Astrocyte (in vitro differentiated cells and primary cell): ENCODE data around the gene ANTXR2. TPM values are rescaled to one million over a fixed set of nuclear protein-coding genes. Genes with fewer than 3 reads are reported as not detected.

Experiments used
- DNase-seq: peaks from one replicate; pipeline ENCODE4 v3.0.0-alpha.2; 2010; ENCODE audit warnings: low read depth
- FAIRE-seq: peaks from 2 replicates; lab custom pipeline; 2011; peaks lifted over from hg19 to GRCh38; lab: Jason Lieb, UNC
- H2AFZ ChIP-seq: 2 replicates; pipeline ENCODE4 v1.6.0; 2012; ENCODE audit warnings: low read depth, low read length, inconsistent platforms
- H3K27ac ChIP-seq: 2 replicates; pipeline ENCODE4 v1.5.1; 2011; ENCODE audit warnings: low read depth, low read length, inconsistent platforms
- H3K27me3 ChIP-seq: 2 replicates; pipeline ENCODE4 v1.6.0; 2011; ENCODE audit warnings: low read length, inconsistent platforms; ENCODE audit not compliant: insufficient read depth
- H3K36me3 ChIP-seq: 2 replicates; pipeline ENCODE4 v1.5.1; 2011; ENCODE audit warnings: low read length, inconsistent platforms; ENCODE audit not compliant: insufficient read depth
- H3K4me1 ChIP-seq: 2 replicates; pipeline ENCODE4 v1.5.1; 2011; ENCODE audit warnings: low read length, inconsistent platforms; ENCODE audit not compliant: insufficient read depth
- H3K4me2 ChIP-seq: 2 replicates; pipeline ENCODE4 v1.6.0; 2012; ENCODE audit warnings: low read length, inconsistent platforms
- H3K4me3 ChIP-seq: 2 replicates; pipeline ENCODE4 v1.5.1; 2011; ENCODE audit warnings: low read depth, mild to moderate bottlenecking, low read length, inconsistent platforms; ENCODE audit not compliant: insufficient read depth
- H3K79me2 ChIP-seq: 2 replicates; pipeline ENCODE4 v1.6.0; 2012; ENCODE audit warnings: mild to moderate bottlenecking, low read length, inconsistent platforms; ENCODE audit not compliant: insufficient read depth
- H3K9ac ChIP-seq: 2 replicates; pipeline ENCODE4 v1.6.0; 2012; ENCODE audit warnings: mild to moderate bottlenecking, low read length, inconsistent platforms
- H3K9me3 ChIP-seq: 2 replicates; pipeline ENCODE4 v1.5.1; 2012; ENCODE audit warnings: low read depth, mild to moderate bottlenecking, low read length, inconsistent platforms; ENCODE audit not compliant: insufficient read depth
- H4K20me1 ChIP-seq: 2 replicates; pipeline ENCODE4 v1.6.0; 2012; ENCODE audit warnings: low read length, inconsistent platforms; ENCODE audit not compliant: insufficient read depth
- H3K27ac Mint-ChIP-seq: one replicate; pipeline ENCODE4 v1.8.0; 2021; ENCODE audit warnings: mild to moderate bottlenecking, mixed read lengths; ENCODE audit not compliant: unreplicated experiment
- H3K27me3 Mint-ChIP-seq: one replicate; pipeline ENCODE4 v1.8.0; 2021; ENCODE audit warnings: low read depth, mixed read lengths; ENCODE audit not compliant: unreplicated experiment
- H3K36me3 Mint-ChIP-seq: one replicate; pipeline ENCODE4 v1.8.0; 2021; ENCODE audit warnings: low read depth, mixed read lengths; ENCODE audit not compliant: unreplicated experiment
- H3K4me1 Mint-ChIP-seq: one replicate; pipeline ENCODE4 v1.8.0; 2021; ENCODE audit warnings: low read depth, mixed read lengths; ENCODE audit not compliant: unreplicated experiment
- H3K4me3 Mint-ChIP-seq: one replicate; pipeline ENCODE4 v1.8.0; 2021; ENCODE audit warnings: mild to moderate bottlenecking, moderate library complexity, mixed read lengths; ENCODE audit not compliant: unreplicated experiment
- H3K9me3 Mint-ChIP-seq: one replicate; pipeline ENCODE4 v1.8.0; 2021; ENCODE audit warnings: mild to moderate bottlenecking, mixed read lengths; ENCODE audit not compliant: unreplicated experiment
- CTCF ChIP-seq: IDR thresholded peaks from 2 replicates; pipeline ENCODE4 v1.5.1; 2011; ENCODE audit warnings: low read depth, mild to moderate bottlenecking, inconsistent platforms, low read length, moderate library complexity; ENCODE audit not compliant: insufficient read depth
- EZH2 ChIP-seq: IDR thresholded peaks from 2 replicates; pipeline ENCODE4 v1.6.1; 2012; ENCODE audit warnings: mild to moderate bottlenecking, low read length, inconsistent platforms; ENCODE audit not compliant: insufficient read depth
- total RNA-seq: library from RNA; stranded (reverse); gene quantifications from 2 replicates; pipeline ENCODE4 v1.2.1, GENCODE V29; 2021

The ANTXR2 gene
- total RNA-seq, 1 donor from 2014 or later: 34.7 TPM

DNA sequence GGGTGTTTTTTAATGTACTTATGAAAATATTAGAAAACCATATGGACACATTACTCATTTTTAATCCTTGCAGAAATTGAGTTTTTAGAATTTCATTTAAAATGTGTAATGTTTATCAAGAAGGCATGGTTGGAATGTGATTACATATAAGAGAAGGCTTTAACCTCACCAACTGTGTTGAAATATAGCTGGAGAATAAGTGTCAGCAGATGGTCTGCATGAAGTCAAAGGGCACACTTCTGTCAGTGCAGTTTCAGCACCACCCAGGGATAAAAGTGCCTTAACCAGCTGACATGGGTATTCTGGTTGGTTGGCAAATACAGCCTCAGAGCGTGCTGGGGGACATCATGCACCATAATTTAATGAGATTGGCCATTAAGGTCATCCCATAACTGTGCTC lies 21.2 kb upstream of the ANTXR2 start:
- Histone ChIP-seq H3K4me2 (no peak overlapping the region), H3K27me3 (no peaks in the 10 kb centered on the region), H3K79me2 (no peaks in the 10 kb centered on the region), H3K4me1 (peaks cover 6% of the 10 kb centered on the region), H3K9ac (no peak overlapping the region), H2AFZ (no peak overlapping the region), H3K4me3 (no peak overlapping the region), H3K27ac (no peak overlapping the region), H3K9me3 (no peaks in the 10 kb centered on the region), H4K20me1 (no peaks in the 10 kb centered on the region), H3K36me3 (no peaks in the 10 kb centered on the region)
- DNase-seq: no peak
- Mint-ChIP-seq H3K27ac (no peak overlapping the region), H3K4me1 (peaks cover 5% of the 10 kb centered on the region), H3K27me3 (peaks cover 11% of the 10 kb centered on the region), H3K9me3 (no peaks in the 10 kb centered on the region), H3K4me3 (no peak overlapping the region), H3K36me3 (no peaks in the 10 kb centered on the region)
- TF ChIP-seq CTCF (no peak), EZH2 (no peak)
- no peak for FAIRE-seq

DNA sequence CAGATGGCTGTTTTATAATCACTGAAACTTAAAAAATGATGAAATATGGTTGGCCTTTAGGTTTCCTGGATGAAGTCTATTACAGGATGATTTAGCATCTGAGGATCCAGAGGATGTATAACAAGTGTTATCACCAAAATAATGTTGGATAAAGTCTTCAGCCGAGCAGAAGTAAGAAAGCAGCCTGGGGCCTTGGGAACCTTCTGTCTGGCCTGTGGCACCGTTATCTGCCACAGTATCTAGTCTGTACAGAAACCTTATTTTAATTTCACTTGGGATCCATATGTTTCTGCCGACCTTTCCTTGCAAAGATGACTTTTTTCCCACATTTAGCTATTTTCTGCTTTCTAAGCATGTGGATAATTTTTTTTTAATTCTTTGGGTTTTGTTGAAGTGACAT lies 20.5 kb upstream of the ANTXR2 start:
- no peaks in the 10 kb centered on the region for H3K36me3 Mint-ChIP-seq
- H3K27ac ChIP-seq: no peak overlapping the region
- no peak for TF ChIP-seq EZH2
- TF ChIP-seq CTCF: no peak
- no peaks in the 10 kb centered on the region for H3K79me2 ChIP-seq
- DNase-seq: no peak
- no peaks in the 10 kb centered on the region for H3K9me3 Mint-ChIP-seq
- no peak overlapping the region for H2AFZ ChIP-seq
- peaks cover 6% of the 10 kb centered on the region for H3K4me1 ChIP-seq
- no peaks in the 10 kb centered on the region for H3K36me3 ChIP-seq
- H3K9ac ChIP-seq: no peak overlapping the region
- no peaks in the 10 kb centered on the region for H3K9me3 ChIP-seq
- no peaks in the 10 kb centered on the region for H3K27me3 ChIP-seq
- peaks cover 11% of the 10 kb centered on the region for H3K27me3 Mint-ChIP-seq
- peaks cover 5% of the 10 kb centered on the region for H3K4me1 Mint-ChIP-seq
- H4K20me1 ChIP-seq: no peaks in the 10 kb centered on the region
- H3K27ac Mint-ChIP-seq: no peak overlapping the region
- H3K4me2 ChIP-seq: no peak overlapping the region
- no peak for FAIRE-seq
- H3K4me3 ChIP-seq: no peak overlapping the region
- no peak overlapping the region for H3K4me3 Mint-ChIP-seq

DNA sequence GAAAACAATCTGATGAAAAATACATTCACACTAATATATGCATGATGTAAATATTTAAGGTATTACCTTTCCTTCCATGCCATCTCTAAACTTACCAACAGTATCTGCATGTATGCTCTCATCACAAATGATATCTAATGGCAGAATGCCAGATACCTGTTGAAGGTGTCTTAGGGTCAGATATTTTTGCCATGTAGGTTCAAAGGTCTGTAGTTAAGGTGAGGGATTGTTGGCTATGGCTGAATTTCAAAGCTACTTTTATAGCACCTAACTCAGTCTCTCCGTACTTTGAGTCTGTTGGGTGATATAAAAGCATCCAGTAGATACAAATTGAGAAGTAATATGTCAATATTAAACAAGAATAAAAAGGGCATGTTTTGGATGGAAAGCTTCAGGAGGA lies 19.8 kb upstream of the ANTXR2 start:
- H3K4me1 ChIP-seq: peaks cover 4% of the 10 kb centered on the region
- H3K79me2 ChIP-seq: no peaks in the 10 kb centered on the region
- no peak for TF ChIP-seq EZH2
- TF ChIP-seq CTCF: no peak
- H3K36me3 ChIP-seq: no peaks in the 10 kb centered on the region
- DNase-seq (no peak), FAIRE-seq (no peak)
- no peaks in the 10 kb centered on the region for H3K27me3 ChIP-seq
- peaks cover 11% of the 10 kb centered on the region for H3K27me3 Mint-ChIP-seq
- H3K4me2 ChIP-seq: no peak overlapping the region
- no peaks in the 10 kb centered on the region for H3K9me3 ChIP-seq
- no peak overlapping the region for H3K4me3 ChIP-seq
- H3K4me3 Mint-ChIP-seq: no peak overlapping the region
- H2AFZ ChIP-seq: no peak overlapping the region
- H3K9me3 Mint-ChIP-seq: no peaks in the 10 kb centered on the region
- H4K20me1 ChIP-seq: no peaks in the 10 kb centered on the region
- no peak overlapping the region for H3K27ac ChIP-seq
- peaks cover 5% of the 10 kb centered on the region for H3K4me1 Mint-ChIP-seq
- no peak overlapping the region for H3K9ac ChIP-seq
- no peaks in the 10 kb centered on the region for H3K36me3 Mint-ChIP-seq
- no peak overlapping the region for H3K27ac Mint-ChIP-seq
